Activated naive CD4-positive, alpha-beta T cell treated with anti-CD3 and anti-CD28 coated beads, Interleukin-2, amount 50 U/mL, for 16 hours (primary cell): ENCODE results near the gene ERP27.

ENCODE experiments used
- DNase-seq: peaks from one replicate; pipeline ENCODE4 v3.0.0-alpha.2; 2020

Gene ERP27

GRCh38 chr12:14938301-14938700 lies at the start of gene ERP27:
Gene ERP27, minus strand, starts transcription at chr12:14938537. Its CDS starts 29 bp downstream, at chr12:14938508.
- no peak for DNase-seq

- no peak for DNase-seq
Observed at GRCh38 chr12:14988035-14988434, 49.7 kb upstream of the ERP27 start.

DNA sequence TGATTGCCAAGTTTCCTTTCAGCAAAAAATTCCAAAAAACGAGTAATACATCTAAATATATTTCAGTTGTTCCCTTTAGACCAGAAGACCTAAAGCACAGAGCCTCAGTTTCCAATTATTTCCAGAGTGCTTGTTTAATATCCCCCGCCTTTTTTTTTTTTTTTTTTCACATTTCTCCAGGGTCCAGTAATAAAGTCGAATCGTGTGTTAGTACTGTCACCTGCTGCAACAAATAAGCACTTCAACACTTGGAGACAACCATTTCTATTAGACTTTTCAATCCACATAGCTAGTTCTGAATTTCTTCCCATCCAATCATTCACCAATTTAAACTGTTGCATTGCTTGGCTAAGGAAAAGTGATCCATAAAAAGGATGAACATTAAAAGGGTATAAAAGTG lies 48.1 kb upstream of the ERP27 start:
- no peak for DNase-seq

GRCh38 chr12:14984766-14985285 lies 46.5 kb upstream of the ERP27 start:
- DNase-seq, result no peak

DNA sequence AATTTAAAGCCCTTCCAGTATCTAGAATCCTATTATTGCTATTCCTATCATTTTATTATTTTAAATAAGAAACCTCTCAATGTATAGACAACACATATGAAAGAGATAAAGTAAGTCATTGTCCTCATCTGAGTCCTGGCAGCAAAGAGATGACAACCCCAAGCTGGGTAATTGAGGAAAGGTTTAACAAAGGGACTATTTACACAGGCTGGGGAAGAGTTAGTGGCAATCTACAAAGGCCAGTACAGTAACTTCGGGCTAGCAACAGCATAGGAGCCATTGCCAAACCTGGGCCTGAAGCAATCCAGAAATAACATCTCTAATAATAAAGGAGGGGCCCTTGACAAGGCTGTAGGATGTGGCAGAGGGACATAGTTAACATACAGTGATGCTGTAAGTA lies 45.7 kb upstream of the ERP27 start:
- no peak for DNase-seq

DNA sequence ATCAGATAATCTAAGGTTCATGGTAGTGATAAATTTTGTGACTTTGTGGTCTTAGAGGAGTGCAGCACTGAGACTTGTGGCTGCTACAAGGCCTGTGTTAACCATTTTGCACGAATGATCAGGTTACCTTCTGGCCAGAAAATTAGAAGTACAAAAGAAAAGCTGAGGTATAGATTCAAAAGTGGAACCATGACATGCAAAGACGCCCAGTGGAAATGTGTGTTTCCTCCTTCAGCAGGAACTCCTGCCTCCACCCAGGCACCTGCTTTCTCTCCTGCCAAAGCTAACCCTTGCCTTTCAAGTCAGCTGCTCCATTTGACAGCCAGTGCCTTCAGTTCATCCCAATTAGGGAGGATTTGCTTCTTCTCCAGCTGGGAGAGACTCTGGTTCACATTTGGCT lies 44.7 kb upstream of the ERP27 start:
- no peak for DNase-seq

DNA sequence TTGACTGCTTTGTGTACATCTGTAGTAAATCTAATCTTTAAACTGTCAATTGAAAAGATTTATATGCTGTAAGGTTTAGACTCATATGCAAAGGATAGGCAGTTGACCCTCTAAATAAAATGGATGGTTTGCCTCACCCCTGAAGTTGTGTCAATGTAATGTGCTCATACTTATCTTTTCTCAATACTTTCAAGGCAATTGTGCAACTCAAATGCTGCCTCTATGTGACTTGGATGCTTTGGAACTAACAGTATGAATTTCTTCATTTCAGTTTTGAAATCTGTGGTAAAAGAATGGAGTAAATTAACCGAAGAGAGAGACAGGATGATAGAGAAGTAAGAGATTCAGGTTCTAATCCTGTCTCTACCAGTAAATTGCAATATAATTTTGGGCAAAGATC lies 44.2 kb upstream of the ERP27 start:
- no peak for DNase-seq

- DNase-seq, result no peak
Observed at GRCh38 chr12:14981049-14981448, 42.7 kb upstream of the ERP27 start.

DNA sequence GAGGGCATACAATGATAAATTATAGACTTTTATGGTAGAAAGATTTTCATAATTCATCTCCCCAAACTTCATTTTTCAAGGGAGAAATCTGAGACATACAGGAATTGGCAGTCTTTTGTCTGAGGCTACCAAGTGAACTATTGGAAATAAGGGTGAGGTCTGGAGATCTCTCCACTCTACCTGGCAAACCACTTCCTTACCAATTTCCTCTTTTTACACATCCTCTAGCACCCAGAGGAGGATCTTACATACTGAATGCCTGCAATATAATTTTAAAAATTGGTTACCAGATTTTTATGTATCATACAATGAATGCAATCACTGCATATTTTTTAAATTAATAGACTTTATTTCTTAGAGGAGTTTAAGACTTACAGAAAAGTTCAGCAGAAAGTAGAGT lies 41.1 kb upstream of the ERP27 start:
- DNase-seq, result no peak

DNA sequence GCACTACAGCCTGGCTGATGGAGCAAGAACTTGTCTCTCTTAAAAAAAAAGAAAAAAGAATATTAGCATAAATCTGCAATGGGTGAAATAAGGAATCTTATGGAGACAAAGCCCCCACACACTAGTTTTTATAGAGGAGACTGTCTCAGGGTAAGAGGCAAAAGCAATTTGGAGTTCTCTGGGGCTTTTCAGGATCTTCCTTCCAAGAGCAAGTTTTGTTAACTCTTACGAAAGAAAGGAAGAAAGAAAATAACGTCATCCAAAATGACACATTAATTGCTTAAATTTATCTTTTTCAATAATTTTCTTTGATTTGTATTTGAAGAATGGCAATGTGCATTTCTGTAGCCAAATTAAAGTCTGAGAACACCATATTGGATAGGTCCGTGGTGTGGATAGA lies 38.3 kb upstream of the ERP27 start:
- DNase-seq, result no peak

DNA sequence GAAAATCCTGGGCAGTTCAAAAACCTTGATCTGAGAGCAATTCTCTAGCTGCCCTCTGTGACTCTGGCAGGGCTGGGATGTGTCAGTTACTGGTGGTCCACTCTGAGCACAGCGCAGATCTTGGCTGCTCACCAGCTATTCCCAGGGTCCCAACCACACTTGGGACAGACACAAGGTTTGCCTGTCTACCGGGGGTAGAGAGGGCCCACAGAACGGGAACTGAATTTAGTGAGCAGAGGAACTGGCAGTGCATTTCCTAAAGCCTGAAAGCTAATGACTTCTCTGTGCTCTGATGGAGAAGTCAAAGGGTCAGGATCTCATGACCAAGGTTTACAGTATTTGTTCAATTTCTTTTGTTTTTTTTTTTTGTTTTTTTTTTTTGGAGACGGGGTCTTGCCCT lies 37.1 kb upstream of the ERP27 start:
- no peak for DNase-seq

GRCh38 chr12:14974633-14975032 lies 36.3 kb upstream of the ERP27 start:
- no peak for DNase-seq

- no peak for DNase-seq
Observed at GRCh38 chr12:14972816-14973215, 34.5 kb upstream of the ERP27 start, which contains the start of gene PDE6H. Gene PDE6H, plus strand, starts transcription at chr12:14973042. Its CDS starts 4,971 bp downstream, at chr12:14978013.

GRCh38 chr12:14970473-14970872 lies 32.1 kb upstream of the ERP27 start:
- no peak for DNase-seq

DNA sequence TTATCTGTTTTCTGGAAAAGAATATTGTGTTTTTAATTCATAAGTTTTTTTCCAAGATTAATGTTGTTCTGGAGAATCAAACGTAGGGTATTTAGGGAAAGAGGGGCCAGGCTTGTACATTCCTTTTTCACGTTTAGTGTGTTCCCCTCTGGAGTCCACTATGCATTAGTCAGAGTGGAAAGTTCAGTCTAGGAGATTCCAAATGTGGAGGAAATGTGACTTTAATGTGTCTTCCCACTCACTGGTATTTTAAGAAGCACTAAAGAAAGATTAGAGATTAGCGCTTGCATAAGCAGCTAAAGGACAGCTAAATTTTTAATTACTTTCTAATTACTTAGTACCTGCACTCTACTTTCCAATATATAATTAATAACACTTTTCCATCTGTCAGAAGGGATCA lies 30.1 kb upstream of the ERP27 start:
- no peak for DNase-seq

DNA sequence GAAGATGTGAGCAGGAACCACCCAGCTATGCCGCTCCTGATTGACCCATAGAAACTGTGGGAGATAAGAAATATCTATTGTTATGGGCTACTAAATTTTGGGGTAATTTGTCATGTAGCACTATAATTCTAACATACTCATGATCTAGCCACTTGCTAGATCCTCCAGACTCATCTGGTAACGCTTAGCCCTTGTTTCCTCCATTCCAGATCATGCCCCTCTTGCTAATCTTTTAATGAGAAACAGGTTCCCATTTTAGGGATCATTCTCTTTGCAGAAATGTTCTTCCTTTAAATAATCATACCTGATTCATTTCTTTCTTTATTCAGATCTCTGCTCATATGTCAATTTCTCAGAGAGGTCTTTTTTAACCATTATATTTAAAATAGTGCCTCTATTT lies 26.9 kb upstream of the ERP27 start:
- no peak for DNase-seq

DNA sequence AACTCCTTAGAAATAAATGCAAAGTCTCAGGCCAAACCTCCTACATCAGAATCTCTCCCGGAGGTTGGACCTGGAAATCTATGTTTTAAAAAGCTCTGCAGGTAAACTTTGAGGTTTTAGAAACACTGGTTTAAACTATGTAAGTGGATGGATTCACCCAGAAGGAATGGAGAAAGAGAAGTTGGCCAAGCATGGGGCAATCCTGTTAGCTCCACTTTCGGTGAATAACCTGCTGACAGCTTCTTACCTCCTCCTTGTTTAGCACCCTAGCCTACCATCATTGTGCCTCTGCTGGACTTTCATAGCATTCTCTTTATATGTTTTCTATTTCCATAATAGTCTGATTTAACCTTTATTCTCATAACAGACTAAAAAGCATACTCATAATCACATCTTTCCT lies 26.1 kb upstream of the ERP27 start:
- DNase-seq, result no peak

DNA sequence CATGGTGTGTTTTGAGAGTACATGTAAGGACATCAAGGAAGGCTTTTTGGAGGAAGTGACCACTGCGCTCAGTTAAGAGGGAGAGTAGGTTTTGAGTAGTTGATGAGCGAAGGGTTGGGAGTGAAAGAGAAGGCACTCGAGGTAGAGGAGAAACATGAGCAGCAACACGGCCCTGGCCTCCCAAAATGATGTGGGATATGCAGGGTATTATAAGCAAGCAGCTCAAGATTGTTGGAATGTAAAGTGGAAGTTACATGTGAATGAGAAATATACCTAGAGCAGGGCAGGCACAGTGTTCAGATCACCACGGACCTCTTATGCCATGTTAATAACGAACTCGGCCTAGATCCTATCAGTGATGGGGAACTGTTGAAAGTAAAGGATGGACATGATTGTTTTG lies 25.2 kb upstream of the ERP27 start:
- DNase-seq, result no peak

DNA sequence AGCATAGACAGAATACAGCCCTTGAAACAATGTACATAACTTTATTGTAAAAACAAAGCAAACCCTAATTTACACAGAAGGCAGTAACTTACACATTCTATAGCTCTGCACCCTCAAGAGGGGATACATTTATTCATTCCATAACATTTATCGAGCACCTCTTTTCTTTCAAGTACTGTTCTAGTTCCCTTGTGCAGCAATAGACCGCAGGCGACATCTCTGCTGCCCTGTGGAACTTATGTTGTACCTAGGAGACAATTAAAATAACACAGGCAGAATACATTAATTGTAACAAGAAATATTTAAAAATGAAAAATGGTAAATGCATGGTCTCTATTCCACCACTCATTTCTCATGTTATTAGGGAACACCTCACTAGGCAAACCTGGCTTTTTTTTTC lies 24.5 kb upstream of the ERP27 start:
- no peak for DNase-seq

GRCh38 chr12:14962153-14962539 lies 23.8 kb upstream of the ERP27 start:
- DNase-seq, result no peak

DNA sequence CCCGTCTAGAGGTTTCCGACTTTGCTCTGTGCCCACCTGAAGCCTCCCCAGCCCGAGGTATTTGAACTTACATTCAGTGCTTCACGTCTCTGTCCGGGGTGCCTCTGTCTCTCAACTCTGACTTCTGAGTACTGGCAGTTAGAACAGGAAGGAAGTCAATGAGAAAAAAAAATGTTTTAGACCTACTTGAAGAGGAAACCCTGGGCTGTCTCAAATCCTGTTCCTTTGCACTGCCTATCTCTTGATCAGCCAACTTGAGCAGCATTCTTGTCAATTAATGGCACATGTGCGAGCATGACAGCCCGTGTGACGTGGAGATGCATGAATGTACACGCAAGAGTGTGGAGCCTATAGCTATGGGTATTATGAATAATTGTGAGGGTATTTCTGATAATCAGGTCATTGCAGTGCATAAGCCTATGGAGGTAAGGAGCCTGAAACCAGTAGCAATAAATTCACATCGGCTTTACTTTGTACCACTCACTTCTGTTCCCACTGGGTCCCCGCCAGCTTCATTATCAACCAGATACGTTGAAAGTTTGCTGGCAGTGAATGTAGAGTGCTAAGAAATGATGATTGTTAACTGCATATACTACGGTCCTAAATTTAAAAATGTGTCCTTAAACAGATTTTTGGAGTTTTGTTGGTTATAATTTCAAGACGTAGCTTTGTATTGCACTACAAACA lies 23.3 kb upstream of the ERP27 start, which contains the start of gene ARHGDIB:
Gene ARHGDIB (minus strand): TSS at position 136 of the 687 bp plus-strand sequence. CDS start 10,889 bp downstream, outside the sequence.
- DNase-seq, result peak; percentile 63

DNA sequence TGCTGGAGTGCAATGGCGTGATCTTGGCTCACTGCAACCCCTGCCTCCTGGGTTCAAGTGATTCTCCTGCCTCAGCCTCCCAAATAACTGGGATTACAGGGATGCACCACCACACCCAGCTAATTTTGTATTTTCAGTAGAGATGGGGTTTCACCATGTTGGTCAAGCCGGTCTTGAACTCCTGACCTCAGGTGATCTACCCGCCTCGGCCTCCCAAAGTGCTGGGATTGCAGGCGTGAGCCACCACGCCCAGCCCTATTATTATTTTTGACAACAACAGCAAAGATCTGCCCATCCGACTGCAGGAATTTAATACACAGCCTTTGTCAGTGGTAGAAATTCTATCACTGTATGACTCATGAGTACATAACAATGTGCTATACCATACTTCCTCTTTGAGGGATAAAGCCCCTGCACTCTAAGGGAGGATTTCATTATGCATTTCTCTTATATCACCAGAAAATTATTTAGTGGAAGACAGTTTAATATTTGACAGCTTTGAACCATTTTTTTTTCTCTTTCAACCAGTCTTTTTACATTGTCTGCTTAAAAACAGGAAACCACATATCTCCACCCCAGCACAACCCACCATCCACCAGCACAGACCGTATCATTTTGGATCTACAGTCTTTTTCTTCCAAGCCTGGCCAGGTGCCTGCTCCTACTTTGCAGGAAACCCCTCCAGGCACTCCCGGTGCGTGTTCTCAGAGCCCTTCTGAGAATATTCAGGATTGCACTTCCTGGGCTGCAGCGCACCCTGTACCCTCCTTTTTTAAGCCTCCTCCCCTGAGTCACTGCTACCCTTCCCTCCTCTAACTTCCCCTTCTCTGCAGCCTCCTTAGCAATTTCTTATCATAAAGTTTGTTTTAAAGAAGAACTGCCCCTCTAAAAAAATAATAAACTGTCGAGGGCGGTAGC lies 22.5 kb upstream of the ERP27 start:
- DNase-seq, result peak; percentile 27

DNA sequence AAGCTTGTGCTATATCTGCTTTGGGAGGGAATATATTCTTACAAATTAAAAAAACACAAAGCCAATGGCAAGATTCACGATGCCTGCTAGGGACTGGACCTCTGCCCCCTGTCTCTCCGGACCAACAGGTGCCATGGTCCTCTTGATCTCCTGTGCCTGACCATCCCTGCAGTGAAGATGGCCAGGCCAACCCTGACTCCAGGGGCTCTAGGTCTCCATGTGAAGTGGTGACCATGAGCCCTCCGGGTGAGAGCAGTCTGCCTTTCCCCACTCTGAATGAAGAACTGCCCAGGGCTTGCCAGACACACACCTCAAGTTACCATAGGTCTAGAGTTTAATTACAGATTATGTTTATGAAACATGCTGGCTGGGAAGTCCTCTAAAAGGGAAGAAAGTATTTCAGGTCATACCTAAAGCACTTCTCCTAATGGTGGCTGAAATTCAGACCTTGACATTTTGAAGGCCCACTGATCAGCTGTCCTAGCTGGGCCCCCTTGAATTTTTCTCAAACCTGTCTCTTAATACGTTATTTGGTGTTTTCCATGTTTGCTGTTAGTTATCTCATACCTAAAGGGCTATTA lies 21.7 kb upstream of the ERP27 start:
- DNase-seq, result no peak

DNA sequence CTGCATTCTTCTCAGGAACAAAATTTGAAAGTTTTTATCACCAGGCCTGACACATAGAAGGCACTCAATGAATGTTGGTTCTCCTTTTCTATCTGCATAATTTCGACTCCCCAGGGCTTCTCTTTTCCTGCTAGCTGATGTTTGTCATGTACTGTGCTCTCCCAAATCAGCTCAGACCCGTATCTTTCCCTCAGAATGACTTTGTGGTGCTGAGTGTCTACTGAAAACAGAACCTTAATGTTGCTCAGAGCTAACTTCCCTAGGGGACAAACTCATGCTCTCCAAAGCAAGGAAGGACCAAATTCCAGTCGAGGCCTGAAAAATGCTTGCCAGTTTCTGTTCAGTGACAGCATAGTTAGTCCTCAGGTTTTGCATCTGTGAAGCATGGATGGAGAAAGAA lies 21.1 kb upstream of the ERP27 start:
- DNase-seq, result no peak
